MM.1S (cell line): ENCODE results near the gene CPVL.

Experiments used
- CTCF ChIP-seq: fragments of 300-600 bp; sonication (generic); IDR thresholded peaks from 2 replicates; pipeline ENCODE4 v1.5.1; 2016; ENCODE audit warnings: antibody characterized with exemption, low read length, mixed read lengths
- EZH2phosphoT487 ChIP-seq: fragments of 300-600 bp; sonication (generic); IDR thresholded peaks from 2 replicates; pipeline ENCODE4 v1.6.1; 2018; ENCODE audit warnings: antibody characterized with exemption, low read length

DNA sequence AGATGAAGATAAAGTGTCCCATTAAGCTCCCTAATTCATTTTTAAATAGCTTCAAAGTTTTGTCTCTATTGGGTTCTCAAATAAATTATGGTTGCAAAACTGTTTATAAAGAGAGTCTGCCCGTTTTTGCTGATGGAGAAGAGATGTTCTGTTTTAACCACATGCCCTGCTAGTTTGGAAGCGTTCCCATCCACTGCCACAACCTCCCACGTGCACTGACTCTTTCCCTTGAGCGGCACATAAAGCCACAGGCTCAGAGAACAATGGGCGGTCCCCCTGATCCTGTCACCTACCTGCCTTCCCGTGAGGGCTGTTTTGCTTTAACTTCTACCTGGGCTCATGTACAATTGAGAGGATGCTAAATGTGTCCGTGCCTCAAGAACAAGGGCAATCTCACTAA is 65.5 kb downstream of the CPVL start:
- TF ChIP-seq CTCF (no peak), EZH2phosphoT487 (no peak)
